ENCODE results near the gene NAV1. TPM values are rescaled to one million over a fixed set of nuclear protein-coding genes. Genes with fewer than 3 reads are reported as not detected.

The NAV1 gene
- total and polyA plus RNA-seq, 2 of the 8 experiments (the other 6 are each of a cell fraction or from before 2014, with no cell fraction given): 9.9 to 42.7 TPM

- H4K5ac ChIP-seq (ENCODE audit: insufficient read length, low read depth, low read length): no peak overlapping the region
- WGBS, 2 experiments (ENCODE audit: extremely low coverage in 1 of 2, insufficient coverage in 1 of 2, insufficient read length in 1 of 2, insufficient replicate concordance in 2 of 2, low coverage in 1 of 2, low lambda C conversion rate in 2 of 2, missing lambda C conversion rate in 1 of 2): 87% methylated on average over 3 of the region's 3 CpGs; no CpG with 5 or more reads in 1 of the 2 experiments
- no peak overlapping the region for H3K27ac ChIP-seq (ENCODE audit: low read depth, low read length)
- no peaks in the 10 kb centered on the region for H3K79me1 ChIP-seq (ENCODE audit: low read depth, low read length)
- H3K36me3 ChIP-seq (ENCODE audit: control insufficient read depth in 2 of 4, insufficient read depth in 4 of 4, low read length in 3 of 4): no peaks in the 10 kb centered on the region
- 0 out of 7 replicates have a peak, but pooled peaks cover 0 to 2% (median 0%) of the 10 kb centered on the region in 4 experiments for H3K27me3 ChIP-seq (replicated peaks in 1 of 4; ENCODE audit: control insufficient read depth in 3 of 4, extremely low read depth in 1 of 4, insufficient read depth in 3 of 4, low read length in 3 of 4)
- POLR2A ChIA-PET (ENCODE audit: partially characterized antibody): interaction anchor here (0.6 kb wide), 1 partner anchor 87 kb away, joined by 4 read pairs; no protein-coding TSS in a partner anchor
- H2BK20ac ChIP-seq (ENCODE audit: low read length): no peak overlapping the region
- no peak overlapping the region for H3K4me2 ChIP-seq (ENCODE audit: insufficient read depth in 1 of 2, low read depth in 2 of 2, low read length in 2 of 2)
- H3K4me1 ChIP-seq (replicated peaks in 1 of 4; ENCODE audit: control insufficient read depth in 3 of 4, insufficient read depth in 4 of 4, low read length in 3 of 4): peaks cover 0 to 8% (median 3%) of the 10 kb centered on the region in 4 experiments; a peak in 4 of 7 replicates
- no peaks in the 10 kb centered on the region for H4K20me1 ChIP-seq (replicated peaks in 1 of 2; ENCODE audit: control insufficient read depth in 1 of 2, insufficient read depth in 2 of 2, low read length in 2 of 2)
- no peak overlapping the region for H2BK12ac ChIP-seq (ENCODE audit: low read depth, low read length)
- CTCF ChIA-PET (ENCODE audit: partially characterized antibody): interaction anchor here (0.9 to 22.6 kb wide), 23 partner anchors 10 to 228 kb away, joined by 3 to 499 read pairs (median 5); partner anchors contain the start of gene NAV1
- no peaks in the 10 kb centered on the region for H3K79me2 ChIP-seq (ENCODE audit: control insufficient read depth in 1 of 2, insufficient read depth in 2 of 2, low read length in 2 of 2)
- H2AFZ ChIP-seq (ENCODE audit: low read length): no peak overlapping the region
- no peak overlapping the region for H4K8ac ChIP-seq (ENCODE audit: extremely low read depth, insufficient read depth, low read length)
- FAIRE-seq (no peak), DNase-seq (ENCODE audit: low read depth in 1 of 2, low spot score in 2 of 2) (no peak)
- H3K56ac ChIP-seq (replicated peaks; ENCODE audit: insufficient read length, low read depth, low read length): no peak overlapping the region
- no peak overlapping the region for H2BK15ac ChIP-seq (ENCODE audit: low read length)
- no peak overlapping the region for H2AK5ac ChIP-seq (ENCODE audit: low read depth, low read length)
- H2BK5ac ChIP-seq (ENCODE audit: low read depth, low read length): no peak overlapping the region
- H3K18ac ChIP-seq (ENCODE audit: extremely low read depth, low read length): no peak overlapping the region
- H3K14ac ChIP-seq (ENCODE audit: insufficient read length): no peak overlapping the region
- H3K23ac ChIP-seq (ENCODE audit: insufficient read length): no peak overlapping the region
- H4K91ac ChIP-seq (replicated peaks; ENCODE audit: insufficient read length, low read length): no peak overlapping the region
- no peak overlapping the region for H3K4ac ChIP-seq (replicated peaks; ENCODE audit: insufficient read length, low read depth, low read length)
- H3K9ac ChIP-seq (replicated peaks in 1 of 4; ENCODE audit: extremely low read depth in 1 of 4, low read depth in 3 of 4, low read length in 3 of 4): no peak overlapping the region
- no peaks in the 10 kb centered on the region for H3K23me2 ChIP-seq (ENCODE audit: low read depth, low read length)
- no peak for TF ChIP-seq SUZ12 (IDR thresholded peaks at IDR 0.05; ENCODE audit: low read length)
- TF ChIP-seq RAD21 (IDR thresholded peaks at IDR 0.05 in 1 of 2, conservative IDR thresholded peaks at IDR 0.05 in 1 of 2; ENCODE audit: low read depth in 2 of 2, low read length in 2 of 2): no peak
- no peak for TF ChIP-seq BCL11A (IDR thresholded peaks at IDR 0.05; ENCODE audit: low read depth in 2 of 2, low read length in 2 of 2)
- no peak for TF ChIP-seq SP4 (IDR thresholded peaks at IDR 0.05; ENCODE audit: low read length)
- TF ChIP-seq, protein P1, sequence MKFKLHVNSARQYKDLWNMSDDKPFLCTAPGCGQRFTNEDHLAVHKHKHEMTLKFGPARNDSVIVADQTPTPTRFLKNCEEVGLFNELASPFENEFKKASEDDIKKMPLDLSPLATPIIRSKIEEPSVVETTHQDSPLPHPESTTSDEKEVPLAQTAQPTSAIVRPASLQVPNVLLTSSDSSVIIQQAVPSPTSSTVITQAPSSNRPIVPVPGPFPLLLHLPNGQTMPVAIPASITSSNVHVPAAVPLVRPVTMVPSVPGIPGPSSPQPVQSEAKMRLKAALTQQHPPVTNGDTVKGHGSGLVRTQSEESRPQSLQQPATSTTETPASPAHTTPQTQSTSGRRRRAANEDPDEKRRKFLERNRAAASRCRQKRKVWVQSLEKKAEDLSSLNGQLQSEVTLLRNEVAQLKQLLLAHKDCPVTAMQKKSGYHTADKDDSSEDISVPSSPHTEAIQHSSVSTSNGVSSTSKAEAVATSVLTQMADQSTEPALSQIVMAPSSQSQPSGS (IDR thresholded peaks at IDR 0.05; ENCODE audit: low read length): no peak
- no peak for TF ChIP-seq SIRT6 (IDR thresholded peaks at IDR 0.05; ENCODE audit: low read length)
- no peak for TF ChIP-seq CREB1 (IDR thresholded peaks at IDR 0.05)
- no peak for TF ChIP-seq TEAD4 (IDR thresholded peaks at IDR 0.05; ENCODE audit: low read depth, low read length)
- no peak for TF ChIP-seq NANOG (IDR thresholded peaks at IDR 0.05; ENCODE audit: insufficient read depth, low read depth, low read length, poor library complexity, severe bottlenecking)
- no peaks in the 10 kb centered on the region for H3K9me3 ChIP-seq (ENCODE audit: insufficient read depth in 2 of 2, low read depth in 1 of 2, low read length in 1 of 2)
- H3K4me3 ChIP-seq (ENCODE audit: extremely low read depth in 1 of 4, insufficient read depth in 2 of 4, low read depth in 3 of 4, low read length in 4 of 4): no peak overlapping the region
- H2BK120ac ChIP-seq (replicated peaks; ENCODE audit: low read depth, low read length): no peak overlapping the region
Measured at GRCh38 chr1:201561195-201561564, 22.3 kb downstream of the NAV1 start.

Data from H1 (cell line).